ENCODE measurements around the gene FLVCR2. TPM values are rescaled to one million over a fixed set of nuclear protein-coding genes. Genes with fewer than 3 reads are reported as not detected.

The FLVCR2 gene
- total RNA-seq, 1 donor from 2014 or later: 11.7 TPM

- Mint-ChIP-seq H3K4me3 (peak overlapping the region; percentile 99), H3K9me3 (no peaks in the 10 kb centered on the region), H3K27me3 (no peaks in the 10 kb centered on the region), H3K27ac (peak overlapping the region; percentile 97), H3K36me3 (ENCODE audit: low read depth) (peaks cover 42% of the 10 kb centered on the region), H3K4me1 (peaks cover 25% of the 10 kb centered on the region)
- intact Hi-C loops (cut with micrococcal nuclease): loop anchor here (2.0 to 5.0 kb wide), 9 partner anchors 45 to 1168 kb away; partner anchors contain the start of genes ANGEL1, AREL1, EIF2B2 and FCF1
- TF ChIP-seq CTCF (IDR thresholded peaks at IDR 0.05): no peak
- ATAC-seq (ENCODE audit: low read depth): no peak
- DNase-seq: no peak
- CTCF ChIA-PET: interaction anchor here (0.6 to 13.4 kb wide), 2 partner anchors 84 to 1930 kb away, joined by 3 to 264 read pairs; partner anchors contain the start of gene FLVCR2
- POLR2A ChIA-PET: interaction anchor here (0.6 to 2.0 kb wide), 11 partner anchors 14 to 534 kb away, joined by 3 to 11 read pairs (median 5); partner anchors contain the start of genes FLVCR2 and NEK9
These were observed 81.8 kb downstream of the FLVCR2 start for GRCh38 chr14:75660238-75660629.

GRCh38 chr14:75660630-75661498, 82.4 kb downstream of the FLVCR2 start, which contains the start of the genes ERG28 and TTLL5:
Gene ERG28, minus strand, starts transcription at chr14:75660876. Its CDS starts 3,374 bp downstream, at chr14:75657502.
Gene TTLL5, plus strand, starts transcription at chr14:75661246. Its CDS starts 1,904 bp downstream, at chr14:75663150.
- H3K9me3 Mint-ChIP-seq: no peaks in the 10 kb centered on the region
- no peak for TF ChIP-seq CTCF (IDR thresholded peaks at IDR 0.05)
- ChIA-PET POLR2A (interaction anchor here (0.6 to 2.0 kb wide), 20 partner anchors 13 to 534 kb away, joined by 3 to 11 read pairs (median 4); partner anchors contain the start of genes FLVCR2 and NEK9), CTCF (interaction anchor here (13.4 kb wide), 1 partner anchor 85 kb away, joined by 264 read pairs; the partner anchor contains the start of gene FLVCR2)
- H3K4me1 Mint-ChIP-seq: peaks cover 25% of the 10 kb centered on the region
- peak; percentile 94 for DNase-seq
- intact Hi-C loops (cut with micrococcal nuclease): loop anchor here (1.0 to 5.0 kb wide), 15 partner anchors 46 to 1169 kb away; partner anchors contain the start of genes ANGEL1, AREL1, DLST and EIF2B2
- peak within 1 kb of the TSS; percentile 99 for H3K4me3 Mint-ChIP-seq
- peak; percentile 92 for ATAC-seq (ENCODE audit: low read depth)
- peaks cover 38% of the 10 kb centered on the region for H3K36me3 Mint-ChIP-seq (ENCODE audit: low read depth)
- H3K27ac Mint-ChIP-seq: peak within 1 kb of the TSS; percentile 97
- no peaks in the 10 kb centered on the region for H3K27me3 Mint-ChIP-seq

- DNase-seq (no peak), ATAC-seq (ENCODE audit: low read depth) (no peak)
- CTCF ChIA-PET: interaction anchor here (13.4 kb wide), 1 partner anchor 86 kb away, joined by 264 read pairs; the partner anchor contains the start of gene FLVCR2
- POLR2A ChIA-PET: interaction anchor here (0.6 to 2.0 kb wide), 14 partner anchors 16 to 535 kb away, joined by 3 to 11 read pairs (median 4); partner anchors contain the start of genes FLVCR2 and NEK9
- H3K27ac Mint-ChIP-seq: peak overlapping the region; percentile 97
- intact Hi-C loops (cut with micrococcal nuclease): loop anchor here (1.0 to 5.0 kb wide), 15 partner anchors 47 to 1169 kb away; partner anchors contain the start of genes ANGEL1, AREL1, DLST and EIF2B2
- peak overlapping the region; percentile 99 for H3K4me3 Mint-ChIP-seq
- TF ChIP-seq CTCF (IDR thresholded peaks at IDR 0.05): no peak
- peaks cover 37% of the 10 kb centered on the region for H3K36me3 Mint-ChIP-seq (ENCODE audit: low read depth)
- no peaks in the 10 kb centered on the region for H3K9me3 Mint-ChIP-seq
- H3K27me3 Mint-ChIP-seq: no peaks in the 10 kb centered on the region
- H3K4me1 Mint-ChIP-seq: peaks cover 25% of the 10 kb centered on the region
These were observed 83.0 kb downstream of the FLVCR2 start for GRCh38 chr14:75661499-75661814.

- peaks cover 24% of the 10 kb centered on the region for H3K4me1 Mint-ChIP-seq
- no peaks in the 10 kb centered on the region for H3K9me3 Mint-ChIP-seq
- H3K36me3 Mint-ChIP-seq (ENCODE audit: low read depth): peaks cover 30% of the 10 kb centered on the region
- ChIA-PET CTCF (interaction anchor here (1.2 to 1.4 kb wide), 2 partner anchors 9 to 10 kb away, joined by 3 to 4 read pairs; no protein-coding TSS in a partner anchor), POLR2A (no interaction called here)
- H3K27me3 Mint-ChIP-seq: no peaks in the 10 kb centered on the region
- no peak for DNase-seq
- no peak for TF ChIP-seq CTCF (IDR thresholded peaks at IDR 0.05)
- no peak overlapping the region for H3K27ac Mint-ChIP-seq
- intact Hi-C loops (cut with micrococcal nuclease): loop anchor here (5.0 kb wide), 1 partner anchor 1171 kb away; the partner anchor contains the start of genes ISCA2 and NPC2
- no peak for ATAC-seq (ENCODE audit: low read depth)
- peak overlapping the region; percentile 53 for H3K4me3 Mint-ChIP-seq
These were observed 84.5 kb downstream of the FLVCR2 start for GRCh38 chr14:75662966-75663365.
